GM13977 (cell line): ENCODE results near the gene ELOB.

Experiments used
- DNase-seq: peaks from one replicate; pipeline ENCODE4 v3.0.0; 2012; ENCODE audit warnings: low spot score
- in situ Hi-C: fragments of 300-500 bp; cut with MboI; formaldehyde crosslinking; loops from one replicate; pipeline ENCODE4 v1.12.0; 2022; ENCODE audit warnings: low sequenced_read_pairs, low pct_unique_long_range_greater_than_20kb, mixed read lengths, inconsistent platforms; ENCODE audit not compliant: unreplicated experiment
- TF ChIP-seq, protein P1 (sequence below): IDR thresholded peaks from 2 replicates; pipeline ENCODE4 v1.5.1; 2012; ENCODE audit warnings: mild to moderate bottlenecking, control low read depth; ENCODE audit not compliant: insufficient read depth; ENCODE audit errors: extremely low read depth, missing control alignments

ELOB gene

DNA sequence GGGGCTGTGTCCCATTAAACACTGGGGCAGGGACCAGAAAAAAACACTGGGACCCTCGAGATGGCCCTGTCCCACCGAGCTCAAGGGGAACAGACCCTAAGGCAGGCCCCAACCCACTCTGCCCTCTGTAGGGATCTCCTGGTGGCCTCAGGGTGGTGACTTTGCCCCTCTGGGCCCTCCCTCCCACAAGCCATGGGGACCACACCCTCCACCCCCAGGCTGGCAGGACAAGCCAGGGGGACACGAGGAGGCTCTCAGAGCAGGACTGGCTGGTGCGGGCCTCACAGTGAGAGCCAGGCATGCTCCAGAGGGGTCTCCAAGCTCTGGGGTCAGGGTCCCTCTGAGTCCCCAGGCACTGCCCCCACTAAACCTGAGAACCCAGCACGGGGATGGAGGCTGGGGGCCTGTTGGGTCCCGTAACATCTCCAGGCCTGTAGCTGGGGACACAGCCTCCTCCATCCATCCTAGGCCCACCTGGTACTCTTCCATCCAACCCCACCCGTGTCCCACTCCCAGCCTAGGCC, 39.1 kb downstream of the ELOB start:
- in situ Hi-C loops: no loop called here
- TF ChIP-seq, protein P1, sequence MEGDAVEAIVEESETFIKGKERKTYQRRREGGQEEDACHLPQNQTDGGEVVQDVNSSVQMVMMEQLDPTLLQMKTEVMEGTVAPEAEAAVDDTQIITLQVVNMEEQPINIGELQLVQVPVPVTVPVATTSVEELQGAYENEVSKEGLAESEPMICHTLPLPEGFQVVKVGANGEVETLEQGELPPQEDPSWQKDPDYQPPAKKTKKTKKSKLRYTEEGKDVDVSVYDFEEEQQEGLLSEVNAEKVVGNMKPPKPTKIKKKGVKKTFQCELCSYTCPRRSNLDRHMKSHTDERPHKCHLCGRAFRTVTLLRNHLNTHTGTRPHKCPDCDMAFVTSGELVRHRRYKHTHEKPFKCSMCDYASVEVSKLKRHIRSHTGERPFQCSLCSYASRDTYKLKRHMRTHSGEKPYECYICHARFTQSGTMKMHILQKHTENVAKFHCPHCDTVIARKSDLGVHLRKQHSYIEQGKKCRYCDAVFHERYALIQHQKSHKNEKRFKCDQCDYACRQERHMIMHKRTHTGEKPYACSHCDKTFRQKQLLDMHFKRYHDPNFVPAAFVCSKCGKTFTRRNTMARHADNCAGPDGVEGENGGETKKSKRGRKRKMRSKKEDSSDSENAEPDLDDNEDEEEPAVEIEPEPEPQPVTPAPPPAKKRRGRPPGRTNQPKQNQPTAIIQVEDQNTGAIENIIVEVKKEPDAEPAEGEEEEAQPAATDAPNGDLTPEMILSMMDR: no peak
- DNase-seq: no peak

DNA sequence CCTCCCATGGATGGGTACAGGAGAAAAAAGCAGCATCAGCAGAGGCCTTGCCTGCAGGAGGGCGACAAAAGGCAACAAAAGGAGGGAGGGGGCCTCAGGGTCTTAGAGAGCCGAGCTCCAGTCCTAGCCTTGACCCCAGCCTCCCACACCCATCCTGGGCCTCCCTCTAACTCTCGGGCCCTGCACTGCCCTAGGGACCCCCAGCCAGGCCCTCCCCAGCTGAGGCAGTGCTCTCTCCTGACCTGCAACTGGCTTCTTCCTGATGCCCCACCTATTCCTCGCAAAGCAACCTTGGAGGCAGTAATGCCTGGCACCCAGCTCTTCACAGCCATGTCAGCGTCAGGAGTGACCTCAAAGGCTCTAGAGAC, 39.9 kb downstream of the ELOB start:
- TF ChIP-seq, protein P1: no peak
- in situ Hi-C loops: no loop called here
- no peak for DNase-seq

- TF ChIP-seq, protein P1: no peak
- in situ Hi-C loops: no loop called here
- DNase-seq: no peak
Observed at GRCh38 chr16:2736476-2737237, 40.4 kb downstream of the ELOB start.

- TF ChIP-seq, protein P1: no peak
- no peak for DNase-seq
Observed at GRCh38 chr16:2734844-2735515, 42.1 kb downstream of the ELOB start.

GRCh38 chr16:2728034-2728433, 49.0 kb downstream of the ELOB start:
- no peak for DNase-seq
- in situ Hi-C loops: no loop called here
- TF ChIP-seq, protein P1: no peak

More at GRCh38 chr16:2734844-2735515, 42.1 kb downstream of the ELOB start:
- in situ Hi-C loops: no loop called here

DNA sequence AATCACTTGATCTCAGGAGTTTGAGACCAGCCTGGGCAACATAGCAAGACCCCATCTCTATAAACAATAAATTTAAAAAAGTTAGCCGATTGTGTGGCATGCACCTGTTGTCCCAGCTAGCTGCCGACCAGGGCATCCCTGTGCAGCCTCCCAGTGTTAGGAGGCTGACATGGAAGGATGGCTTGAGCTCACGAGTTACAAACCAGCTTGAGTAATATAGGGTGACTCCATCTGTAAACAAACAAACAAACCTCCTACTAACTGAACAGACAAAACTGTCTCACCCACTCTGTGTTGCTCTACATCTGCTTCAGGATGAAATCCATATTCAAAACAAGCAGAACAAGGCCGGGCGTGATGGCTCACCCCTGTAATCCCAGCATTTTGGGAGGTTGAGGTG, 50.2 kb downstream of the ELOB start:
- in situ Hi-C loops: no loop called here
- TF ChIP-seq, protein P1: no peak
- no peak for DNase-seq
